Activated T-cell treated with anti-CD3 and anti-CD28 coated beads, Interleukin-2, amount 50 U/mL, for 24 hours (primary cell): ENCODE measurements around the gene RFLNA.

Experiments
- DNase-seq: peaks from one replicate; pipeline ENCODE4 v3.0.0-alpha.2; 2020
- H3K27ac Mint-ChIP-seq: 2 replicates; pipeline ENCODE4 v1.8.0; 2020; ENCODE audit warnings: mild to moderate bottlenecking, mixed read lengths
- H3K27me3 Mint-ChIP-seq: 2 replicates; pipeline ENCODE4 v1.8.0; 2020; ENCODE audit warnings: mixed read lengths
- H3K36me3 Mint-ChIP-seq: 2 replicates; pipeline ENCODE4 v1.8.0; 2020; ENCODE audit warnings: low read depth, mixed read lengths
- H3K4me1 Mint-ChIP-seq: 2 replicates; pipeline ENCODE4 v1.8.0; 2020; ENCODE audit warnings: low read depth, mixed read lengths
- H3K4me3 Mint-ChIP-seq: 2 replicates; pipeline ENCODE4 v1.8.0; 2020; ENCODE audit warnings: mild to moderate bottlenecking, moderate library complexity, mixed read lengths
- H3K9me3 Mint-ChIP-seq: 2 replicates; pipeline ENCODE4 v1.8.0; 2020; ENCODE audit warnings: mixed read lengths

Gene RFLNA

DNA sequence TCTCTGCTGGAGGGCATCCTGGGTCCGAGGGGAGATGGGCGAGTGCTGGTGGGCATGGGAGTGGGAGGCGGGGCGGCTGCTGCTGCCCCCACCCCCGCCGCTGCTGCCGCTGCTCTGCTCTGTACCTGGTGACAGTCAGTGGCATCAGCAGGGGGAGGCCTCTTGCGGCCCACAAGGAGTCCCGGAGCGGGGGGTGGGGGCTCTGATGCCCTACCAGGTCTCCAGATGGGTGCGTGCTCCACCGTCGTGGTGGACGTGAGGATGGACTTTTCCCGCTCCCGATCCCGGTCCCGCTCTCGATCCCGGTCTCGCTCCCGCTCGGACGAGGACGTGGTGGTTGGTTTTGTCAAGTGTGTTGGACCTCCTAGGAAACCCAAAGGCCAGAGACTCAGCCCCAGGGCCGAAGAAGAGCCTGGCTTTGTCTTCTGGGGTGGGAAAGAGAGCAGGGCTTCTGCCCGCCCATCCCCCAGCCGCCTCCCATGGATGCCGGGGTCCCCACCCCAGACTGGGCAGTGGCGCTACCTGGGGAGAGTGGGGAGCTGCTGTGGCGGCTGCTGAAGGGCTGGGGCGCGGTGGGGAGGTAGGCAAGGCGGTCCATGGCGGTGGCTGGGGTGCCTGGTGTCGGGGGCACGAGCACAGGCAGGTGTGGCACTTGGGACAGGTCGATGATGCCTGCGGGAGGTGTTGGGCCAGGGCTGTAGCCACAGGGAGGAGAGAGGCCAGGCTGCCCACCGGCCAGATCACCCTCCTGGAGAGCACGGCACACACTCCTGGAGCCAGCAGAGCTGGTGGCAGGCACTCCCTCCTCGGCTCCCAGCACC, 45.4 kb downstream of the RFLNA start:
- no peaks in the 10 kb centered on the region for H3K9me3 Mint-ChIP-seq
- H3K27ac Mint-ChIP-seq = no peak overlapping the region
- H3K27me3 Mint-ChIP-seq = no peaks in the 10 kb centered on the region
- peaks cover 77% of the 10 kb centered on the region for H3K36me3 Mint-ChIP-seq
- H3K4me1 Mint-ChIP-seq = no peaks in the 10 kb centered on the region
- no peak for DNase-seq
- no peak overlapping the region for H3K4me3 Mint-ChIP-seq

GRCh38 chr12:124341645-124342069, 46.8 kb downstream of the RFLNA start:
- H3K9me3 Mint-ChIP-seq = no peaks in the 10 kb centered on the region
- H3K36me3 Mint-ChIP-seq = peaks cover 77% of the 10 kb centered on the region

DNA sequence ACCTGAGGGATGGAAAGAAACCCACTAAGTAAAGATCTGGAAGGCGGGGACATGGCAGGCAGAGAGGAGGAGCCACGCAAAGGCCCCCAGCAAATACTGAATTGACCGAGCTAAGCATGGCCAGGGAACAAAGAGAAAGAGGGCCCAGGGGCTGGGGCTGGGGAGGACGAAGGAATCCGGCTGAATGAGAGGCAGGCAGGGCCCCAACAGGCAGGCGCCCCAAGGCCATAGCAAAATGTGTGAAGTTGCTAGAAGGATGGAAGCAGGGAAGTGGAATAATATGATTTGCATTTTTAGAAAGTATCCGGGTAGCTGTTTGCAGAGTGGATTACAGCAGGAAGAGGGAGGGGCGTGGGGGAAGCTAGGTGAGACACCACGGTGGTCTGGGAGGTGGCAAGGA, 49.1 kb downstream of the RFLNA start:
- Mint-ChIP-seq H3K27ac (peak overlapping the region; percentile 34), H3K9me3 (no peaks in the 10 kb centered on the region), H3K4me1 (no peaks in the 10 kb centered on the region), H3K4me3 (no peak overlapping the region), H3K27me3 (no peaks in the 10 kb centered on the region), H3K36me3 (peaks cover 81% of the 10 kb centered on the region)
- no peak for DNase-seq

More at GRCh38 chr12:124341645-124342069, 46.8 kb downstream of the RFLNA start:
- Mint-ChIP-seq H3K27me3 (no peaks in the 10 kb centered on the region), H3K27ac (no peak overlapping the region), H3K4me1 (no peaks in the 10 kb centered on the region), H3K4me3 (no peak overlapping the region)
- no peak for DNase-seq

DNA sequence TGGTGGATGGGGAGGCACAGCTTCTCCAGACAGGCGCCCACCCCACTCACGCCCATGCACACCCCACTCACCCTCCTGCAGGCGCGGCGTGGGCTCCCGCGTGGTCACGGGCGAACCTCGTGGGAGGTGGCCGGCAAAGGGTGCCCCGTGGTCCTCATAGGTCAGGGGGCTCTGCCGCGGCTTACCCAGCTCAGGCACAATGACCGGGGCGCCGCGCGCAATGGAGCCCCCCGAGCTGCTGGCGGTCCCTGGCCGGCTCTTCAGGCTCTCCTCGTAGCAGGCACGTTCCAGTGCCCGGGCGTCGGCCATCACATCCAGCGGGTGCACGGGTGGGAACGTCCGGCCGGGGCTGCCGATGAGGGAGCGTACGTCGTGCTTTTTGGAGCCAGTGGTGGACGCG, 49.6 kb downstream of the RFLNA start:
- H3K4me3 Mint-ChIP-seq = no peak overlapping the region
- DNase-seq = no peak
- H3K36me3 Mint-ChIP-seq = peaks cover 85% of the 10 kb centered on the region
- no peaks in the 10 kb centered on the region for H3K4me1 Mint-ChIP-seq
- H3K9me3 Mint-ChIP-seq = no peaks in the 10 kb centered on the region
- H3K27ac Mint-ChIP-seq = no peak overlapping the region
- no peaks in the 10 kb centered on the region for H3K27me3 Mint-ChIP-seq

- DNase-seq = no peak
- Mint-ChIP-seq H3K4me1 (no peaks in the 10 kb centered on the region), H3K36me3 (peaks cover 88% of the 10 kb centered on the region), H3K4me3 (no peak overlapping the region), H3K27ac (peak overlapping the region; percentile 19), H3K9me3 (no peaks in the 10 kb centered on the region), H3K27me3 (no peaks in the 10 kb centered on the region)
These were observed 50.9 kb downstream of the RFLNA start for GRCh38 chr12:124345795-124346194.

DNA sequence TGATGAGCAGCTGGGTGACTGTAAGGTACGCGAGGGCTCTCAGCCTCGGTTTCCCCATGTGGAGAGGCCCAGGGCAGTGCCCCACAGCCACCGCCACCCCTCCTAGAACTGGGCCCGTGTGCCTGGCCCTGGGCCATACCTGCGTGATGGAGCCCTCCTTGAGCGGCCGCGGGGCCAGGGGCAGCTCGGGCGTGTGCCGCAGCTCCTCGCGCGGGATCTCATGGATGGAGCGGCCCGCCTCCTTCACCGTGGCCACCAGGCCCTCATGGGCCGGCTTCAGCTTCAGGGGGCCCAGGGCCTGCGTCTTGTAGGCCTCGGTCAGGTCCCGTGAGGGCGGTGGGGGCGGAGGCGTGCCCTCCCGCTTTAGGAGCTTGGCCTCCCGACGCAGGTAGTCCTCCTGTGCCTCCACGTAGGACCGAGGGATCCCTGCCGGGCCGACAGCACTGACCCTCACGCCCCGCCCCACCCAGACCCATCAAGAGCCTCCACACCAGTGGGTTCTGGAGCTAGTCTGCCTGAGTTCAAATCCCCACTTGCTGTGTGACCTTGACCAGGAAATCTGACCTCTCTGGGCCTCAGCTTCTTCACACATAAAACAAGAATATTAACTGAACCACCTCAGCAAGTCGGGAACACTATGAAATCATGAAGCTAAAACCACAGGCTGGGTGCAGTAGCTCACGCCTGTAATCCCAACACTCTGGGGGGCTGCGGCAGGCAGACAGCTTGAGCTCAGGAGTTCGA, 51.7 kb downstream of the RFLNA start:
- Mint-ChIP-seq H3K27ac (no peak overlapping the region), H3K4me1 (no peaks in the 10 kb centered on the region), H3K27me3 (no peaks in the 10 kb centered on the region), H3K36me3 (peaks cover 87% of the 10 kb centered on the region), H3K9me3 (no peaks in the 10 kb centered on the region), H3K4me3 (no peak overlapping the region)
- DNase-seq = no peak

DNA sequence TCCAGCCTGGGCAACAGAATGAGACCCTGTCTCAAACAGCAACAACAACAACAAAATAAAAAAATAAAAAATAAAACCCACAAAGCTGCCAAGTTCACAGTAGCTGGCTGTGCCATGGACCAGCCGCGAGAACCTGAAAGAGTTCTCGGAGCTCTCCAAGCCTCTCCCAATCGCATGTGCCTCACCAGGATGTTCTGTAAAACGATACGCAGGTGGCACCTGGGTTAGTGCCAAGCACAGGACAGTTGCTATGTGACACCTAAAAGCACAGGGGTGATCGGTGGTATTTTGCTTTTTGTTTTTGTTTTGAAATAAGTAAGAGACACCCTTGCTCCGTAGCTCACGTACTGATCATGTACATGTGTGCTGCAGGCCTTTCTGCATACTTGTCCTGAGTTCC, 52.4 kb downstream of the RFLNA start:
- Mint-ChIP-seq H3K4me3 (no peak overlapping the region), H3K27me3 (no peaks in the 10 kb centered on the region), H3K4me1 (no peaks in the 10 kb centered on the region), H3K36me3 (peaks cover 90% of the 10 kb centered on the region), H3K9me3 (no peaks in the 10 kb centered on the region), H3K27ac (no peak overlapping the region)
- no peak for DNase-seq

- no peaks in the 10 kb centered on the region for H3K27me3 Mint-ChIP-seq
- no peaks in the 10 kb centered on the region for H3K9me3 Mint-ChIP-seq
- peak; percentile 56 for DNase-seq
- H3K27ac Mint-ChIP-seq = no peak overlapping the region
- H3K4me3 Mint-ChIP-seq = no peak overlapping the region
- H3K4me1 Mint-ChIP-seq = no peaks in the 10 kb centered on the region
- H3K36me3 Mint-ChIP-seq = peaks cover 90% of the 10 kb centered on the region
These were observed 53.1 kb downstream of the RFLNA start for GRCh38 chr12:124347805-124348658.

DNA sequence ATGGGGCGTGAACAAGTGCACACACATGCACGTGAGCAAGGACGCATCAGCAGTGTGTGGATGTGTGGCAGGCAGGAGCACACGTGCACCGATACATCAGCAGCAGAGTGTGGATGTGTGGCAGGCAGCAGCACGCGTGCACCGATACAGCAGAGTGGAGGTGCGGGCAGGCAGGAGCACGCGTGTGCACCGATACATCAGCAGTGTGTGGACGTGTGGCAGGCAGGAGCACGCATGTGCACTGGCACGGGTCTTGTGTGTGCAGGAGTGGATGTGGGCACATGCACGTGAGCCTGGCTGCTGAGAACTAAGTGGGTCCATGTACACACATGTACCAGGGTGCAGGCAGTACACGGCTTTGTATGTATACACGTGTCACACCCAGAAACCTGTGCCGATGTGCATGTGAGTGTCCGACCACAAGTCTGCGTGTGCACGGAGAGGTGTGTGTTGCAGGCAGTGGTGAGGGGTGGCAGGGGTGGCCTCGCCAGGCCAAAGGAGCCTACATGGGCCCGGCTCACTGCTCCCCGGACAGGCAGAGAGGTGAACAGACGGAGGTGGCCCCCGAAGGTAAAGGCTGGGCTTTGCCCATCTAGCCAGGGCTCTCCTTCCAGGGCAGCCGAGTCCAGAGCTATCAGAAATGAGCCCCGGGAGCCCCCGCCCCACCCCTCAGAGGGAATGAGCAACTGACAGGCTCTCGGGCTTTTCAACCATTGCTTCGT, 53.9 kb downstream of the RFLNA start:
- Mint-ChIP-seq H3K4me1 (no peaks in the 10 kb centered on the region), H3K9me3 (no peaks in the 10 kb centered on the region), H3K36me3 (peaks cover 91% of the 10 kb centered on the region), H3K27me3 (no peaks in the 10 kb centered on the region), H3K27ac (no peak overlapping the region), H3K4me3 (no peak overlapping the region)
- no peak for DNase-seq

GRCh38 chr12:124350491-124350890, 55.6 kb downstream of the RFLNA start:
- peaks cover 86% of the 10 kb centered on the region for H3K36me3 Mint-ChIP-seq

GRCh38 chr12:124351422-124351821, 56.5 kb downstream of the RFLNA start:
- Mint-ChIP-seq H3K36me3 (peaks cover 87% of the 10 kb centered on the region), H3K9me3 (no peaks in the 10 kb centered on the region), H3K4me3 (no peak overlapping the region), H3K27ac (no peak overlapping the region), H3K4me1 (no peaks in the 10 kb centered on the region), H3K27me3 (no peaks in the 10 kb centered on the region)
- DNase-seq = no peak

More at GRCh38 chr12:124350491-124350890, 55.6 kb downstream of the RFLNA start:
- H3K27ac Mint-ChIP-seq = no peak overlapping the region
- H3K4me1 Mint-ChIP-seq = no peaks in the 10 kb centered on the region
- H3K9me3 Mint-ChIP-seq = no peaks in the 10 kb centered on the region
- no peak overlapping the region for H3K4me3 Mint-ChIP-seq
- DNase-seq = no peak
- no peaks in the 10 kb centered on the region for H3K27me3 Mint-ChIP-seq

- Mint-ChIP-seq H3K27me3 (no peaks in the 10 kb centered on the region), H3K4me1 (no peaks in the 10 kb centered on the region), H3K27ac (no peak overlapping the region), H3K36me3 (peaks cover 87% of the 10 kb centered on the region), H3K9me3 (no peaks in the 10 kb centered on the region), H3K4me3 (no peak overlapping the region)
- DNase-seq = no peak
These were observed 57.4 kb downstream of the RFLNA start for GRCh38 chr12:124352257-124352656.

GRCh38 chr12:124352839-124353238, 57.9 kb downstream of the RFLNA start:
- no peaks in the 10 kb centered on the region for H3K4me1 Mint-ChIP-seq
- H3K9me3 Mint-ChIP-seq = no peaks in the 10 kb centered on the region
- H3K36me3 Mint-ChIP-seq = peaks cover 87% of the 10 kb centered on the region
- peak overlapping the region; percentile 2 for H3K27ac Mint-ChIP-seq
- DNase-seq = no peak
- no peak overlapping the region for H3K4me3 Mint-ChIP-seq
- no peaks in the 10 kb centered on the region for H3K27me3 Mint-ChIP-seq

- no peak overlapping the region for H3K27ac Mint-ChIP-seq
- DNase-seq = no peak
- no peaks in the 10 kb centered on the region for H3K4me1 Mint-ChIP-seq
- no peaks in the 10 kb centered on the region for H3K9me3 Mint-ChIP-seq
- H3K4me3 Mint-ChIP-seq = no peak overlapping the region
- no peaks in the 10 kb centered on the region for H3K27me3 Mint-ChIP-seq
- peaks cover 87% of the 10 kb centered on the region for H3K36me3 Mint-ChIP-seq
These were observed 59.5 kb downstream of the RFLNA start for GRCh38 chr12:124354400-124354799.
